Stimulated activated CD4-positive, alpha-beta T cell treated with anti-CD3 and anti-CD28 coated beads, Interleukin-2, amount 100 ng/mL, for 48 hours (primary cell): ENCODE results near the gene MCAT.
A peak's percentile ranks its signal among the peaks of the same experiment; 100 is the strongest.

ENCODE experiments used
- DNase-seq, 2 donors: peaks; one replicate each; pipeline ENCODE4 v3.0.0-alpha.2; 2020

MCAT gene, protein sequence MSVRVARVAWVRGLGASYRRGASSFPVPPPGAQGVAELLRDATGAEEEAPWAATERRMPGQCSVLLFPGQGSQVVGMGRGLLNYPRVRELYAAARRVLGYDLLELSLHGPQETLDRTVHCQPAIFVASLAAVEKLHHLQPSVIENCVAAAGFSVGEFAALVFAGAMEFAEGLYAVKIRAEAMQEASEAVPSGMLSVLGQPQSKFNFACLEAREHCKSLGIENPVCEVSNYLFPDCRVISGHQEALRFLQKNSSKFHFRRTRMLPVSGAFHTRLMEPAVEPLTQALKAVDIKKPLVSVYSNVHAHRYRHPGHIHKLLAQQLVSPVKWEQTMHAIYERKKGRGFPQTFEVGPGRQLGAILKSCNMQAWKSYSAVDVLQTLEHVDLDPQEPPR

DNA sequence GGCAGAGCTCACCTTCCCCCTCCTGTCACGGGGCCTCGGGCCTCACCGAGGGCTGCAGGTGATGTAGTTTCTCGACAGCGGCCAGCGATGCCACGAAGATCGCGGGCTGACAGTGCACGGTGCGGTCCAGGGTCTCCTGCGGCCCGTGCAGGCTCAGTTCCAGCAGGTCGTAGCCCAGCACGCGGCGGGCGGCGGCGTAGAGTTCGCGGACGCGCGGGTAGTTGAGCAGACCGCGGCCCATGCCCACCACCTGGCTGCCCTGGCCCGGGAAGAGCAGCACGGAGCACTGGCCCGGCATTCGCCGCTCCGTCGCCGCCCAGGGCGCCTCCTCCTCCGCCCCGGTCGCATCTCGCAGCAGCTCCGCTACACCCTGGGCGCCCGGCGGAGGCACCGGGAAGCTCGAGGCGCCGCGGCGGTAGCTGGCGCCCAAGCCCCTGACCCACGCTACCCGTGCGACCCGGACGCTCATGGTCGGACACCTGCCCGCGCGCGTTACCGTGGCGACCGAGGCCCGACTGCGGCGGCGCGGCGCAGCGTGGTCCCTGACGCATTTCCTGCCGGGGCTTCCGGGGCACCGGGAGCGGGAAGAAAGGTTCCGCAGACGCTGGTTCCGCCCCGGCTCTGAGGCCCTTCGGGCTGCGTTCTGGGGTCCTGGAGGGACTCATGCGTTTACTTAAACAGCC, at the start of gene MCAT:
Gene MCAT, minus strand, starts transcription at position 519 of the 683 bp plus-strand sequence. Its CDS starts 50 bp downstream, at position 469.
- DNase-seq = peak; percentile 78 to 80

DNA sequence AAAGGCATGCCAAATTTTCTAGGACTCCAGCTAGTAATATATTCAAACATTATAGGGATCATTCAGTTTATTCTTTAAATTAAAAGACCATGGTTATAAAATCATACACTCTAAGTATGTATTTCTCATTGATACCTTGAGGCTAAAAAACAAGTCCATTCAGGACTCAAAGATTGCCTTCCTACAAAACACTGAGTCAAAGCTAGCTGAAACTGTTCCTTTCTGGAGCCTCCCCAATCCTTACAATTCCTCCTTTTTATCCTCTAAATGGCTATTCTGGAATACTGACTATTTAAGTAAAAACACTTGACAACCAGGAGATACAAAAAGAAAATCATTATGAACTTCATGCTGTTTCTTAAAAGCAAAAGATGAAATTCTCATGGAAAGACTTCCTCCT, 48.6 kb upstream of the MCAT start:
- no peak for DNase-seq

DNA sequence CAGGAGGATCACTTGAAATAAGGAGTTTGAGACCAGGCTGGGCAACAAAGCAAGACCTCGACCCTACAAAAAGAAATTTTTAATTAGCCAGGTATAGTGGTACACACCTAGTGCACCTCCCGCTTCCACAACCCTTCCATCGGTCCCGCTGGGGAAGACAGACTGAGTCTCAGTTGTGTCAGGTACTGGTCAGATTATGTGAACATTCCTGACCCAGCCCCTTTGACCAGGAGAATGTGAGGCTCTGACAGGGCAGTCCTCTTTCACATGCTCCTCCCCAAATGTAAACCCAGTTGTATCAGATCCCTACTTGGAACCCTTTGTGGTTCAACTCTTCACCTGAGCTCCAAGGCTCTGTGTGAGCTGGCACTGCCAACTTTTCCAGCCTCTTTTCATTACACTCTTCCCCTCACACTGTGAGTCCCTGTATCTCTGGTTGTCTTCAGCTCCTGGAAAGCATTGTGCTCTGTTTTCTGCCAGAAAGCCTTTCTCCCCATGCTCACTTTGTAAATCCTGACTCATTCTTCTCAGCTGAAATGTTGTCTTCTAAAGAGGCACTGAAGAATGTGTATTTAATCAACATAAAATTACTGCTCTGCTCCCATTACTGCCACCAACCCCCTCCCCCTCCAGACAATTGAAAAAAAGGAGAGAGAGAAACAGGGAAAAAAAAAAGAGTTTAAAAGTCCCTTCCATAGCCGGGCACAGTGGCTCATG, 45.8 kb upstream of the MCAT start:
- no peak for DNase-seq

DNA sequence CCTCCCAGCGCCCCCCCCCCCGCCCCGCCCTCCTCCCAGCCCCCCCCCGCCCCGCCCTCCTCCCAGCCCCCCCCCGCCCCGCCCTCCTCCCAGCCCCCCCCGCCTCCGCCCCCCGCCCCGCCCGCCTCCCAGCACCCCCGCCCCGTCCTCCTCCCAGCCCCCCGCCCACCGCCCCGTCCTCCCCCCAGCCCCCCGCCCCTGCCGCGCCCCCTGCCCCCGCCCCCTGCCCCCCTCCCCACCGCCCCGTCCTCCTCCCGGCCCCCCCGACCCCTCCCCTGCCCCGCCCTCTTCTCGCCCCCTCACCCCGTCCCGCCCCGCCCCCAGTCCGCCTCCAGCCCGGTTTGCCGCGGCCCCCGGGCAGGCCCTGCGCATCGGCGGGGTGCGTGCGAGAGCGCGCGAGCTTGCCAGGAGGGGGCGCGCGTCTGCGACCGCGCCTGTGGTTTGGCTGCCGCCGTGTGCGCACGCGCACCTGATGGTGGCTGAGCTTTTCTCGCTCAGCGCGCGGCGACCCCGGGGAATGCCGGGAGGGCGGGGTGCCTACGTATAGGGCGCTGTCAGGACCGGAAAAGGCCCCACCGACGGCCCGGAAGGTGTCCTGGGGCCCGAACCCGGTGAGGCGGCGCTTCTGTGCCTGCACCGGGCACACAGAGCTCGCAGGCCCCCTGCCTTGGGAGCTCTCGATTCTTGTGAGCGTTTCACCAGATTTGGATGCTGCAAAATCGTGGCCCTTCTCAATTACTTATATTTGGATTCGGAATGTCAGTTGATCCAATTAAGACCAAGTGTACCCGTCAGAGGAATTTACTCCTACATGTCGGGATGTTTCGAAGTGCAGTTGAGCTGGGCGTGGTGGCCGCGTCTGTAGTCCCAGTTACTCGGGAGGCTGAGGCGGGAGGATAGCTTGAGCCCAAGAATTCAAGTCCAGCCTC, 44.2 kb upstream of the MCAT start:
- DNase-seq = peak; percentile 95 to 96

DNA sequence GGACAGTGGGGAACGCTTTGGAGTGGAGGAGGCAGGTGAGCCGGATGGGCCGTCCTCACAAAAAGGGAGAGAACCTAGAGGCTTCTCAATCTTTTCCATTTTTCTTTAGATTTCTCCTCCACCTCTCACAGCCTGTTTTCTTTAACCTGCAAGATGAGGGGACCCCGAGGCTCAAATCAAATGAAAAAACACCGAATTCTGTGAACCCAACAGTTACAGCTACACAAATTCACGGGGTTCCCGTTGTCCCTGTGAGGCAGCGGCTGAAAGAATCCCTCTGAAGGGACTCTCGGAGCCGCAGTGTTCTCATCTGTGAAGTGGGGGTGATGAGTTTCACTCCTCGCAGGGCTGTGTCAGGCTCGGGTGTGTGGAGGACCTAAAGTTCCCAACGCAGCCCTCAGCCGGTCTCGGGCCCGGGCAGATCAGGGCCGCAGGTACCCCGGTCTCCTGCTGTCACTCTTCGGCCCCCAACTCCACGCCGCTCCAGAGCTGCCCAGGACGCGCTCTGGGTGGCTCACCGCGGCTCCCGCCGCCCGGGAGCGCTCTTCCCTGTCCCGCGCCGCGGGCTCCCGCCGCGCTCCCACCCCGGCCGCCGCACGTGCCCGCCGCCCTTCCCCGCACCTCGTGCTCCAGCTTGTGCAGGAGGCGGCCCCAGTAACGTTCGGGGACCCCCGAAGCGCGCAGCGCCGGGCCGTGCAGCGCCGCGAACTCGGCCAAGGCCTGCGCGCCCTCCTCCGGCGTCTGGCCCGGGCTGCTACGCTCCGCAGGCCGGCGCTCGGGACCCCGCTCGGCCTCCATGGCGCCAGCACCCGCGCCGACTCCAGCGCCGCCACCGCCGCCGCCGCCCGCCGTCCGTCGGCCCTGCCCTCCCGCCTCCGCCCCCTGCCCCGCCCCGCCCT, 43.3 kb upstream of the MCAT start, which contains the start of gene TTLL12:
Gene TTLL12, minus strand, starts transcription at position 863 of the 899 bp plus-strand sequence. Its CDS starts 65 bp downstream, at position 798.
- peak; percentile 41 to 48 for DNase-seq

DNA sequence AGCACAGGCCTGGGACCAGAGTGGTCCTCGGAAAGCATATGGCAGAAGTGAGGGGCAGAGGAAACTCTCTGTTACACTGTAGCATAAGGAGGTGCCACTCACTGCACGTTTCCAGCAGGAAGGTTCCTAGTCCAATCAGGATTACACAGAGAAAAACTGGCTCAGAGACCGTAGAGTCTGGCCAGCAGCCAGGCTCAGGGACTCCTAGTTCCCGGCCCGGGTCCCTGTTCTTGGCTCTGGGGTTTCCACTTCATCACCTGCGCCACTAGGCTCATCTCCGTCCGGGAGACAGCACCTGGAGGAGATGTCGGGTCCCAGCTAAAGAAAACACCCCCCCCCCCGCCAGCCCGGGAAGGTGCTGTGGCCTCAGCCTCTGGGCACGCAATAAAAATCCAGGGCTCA, 42.7 kb upstream of the MCAT start:
- DNase-seq = no peak

DNA sequence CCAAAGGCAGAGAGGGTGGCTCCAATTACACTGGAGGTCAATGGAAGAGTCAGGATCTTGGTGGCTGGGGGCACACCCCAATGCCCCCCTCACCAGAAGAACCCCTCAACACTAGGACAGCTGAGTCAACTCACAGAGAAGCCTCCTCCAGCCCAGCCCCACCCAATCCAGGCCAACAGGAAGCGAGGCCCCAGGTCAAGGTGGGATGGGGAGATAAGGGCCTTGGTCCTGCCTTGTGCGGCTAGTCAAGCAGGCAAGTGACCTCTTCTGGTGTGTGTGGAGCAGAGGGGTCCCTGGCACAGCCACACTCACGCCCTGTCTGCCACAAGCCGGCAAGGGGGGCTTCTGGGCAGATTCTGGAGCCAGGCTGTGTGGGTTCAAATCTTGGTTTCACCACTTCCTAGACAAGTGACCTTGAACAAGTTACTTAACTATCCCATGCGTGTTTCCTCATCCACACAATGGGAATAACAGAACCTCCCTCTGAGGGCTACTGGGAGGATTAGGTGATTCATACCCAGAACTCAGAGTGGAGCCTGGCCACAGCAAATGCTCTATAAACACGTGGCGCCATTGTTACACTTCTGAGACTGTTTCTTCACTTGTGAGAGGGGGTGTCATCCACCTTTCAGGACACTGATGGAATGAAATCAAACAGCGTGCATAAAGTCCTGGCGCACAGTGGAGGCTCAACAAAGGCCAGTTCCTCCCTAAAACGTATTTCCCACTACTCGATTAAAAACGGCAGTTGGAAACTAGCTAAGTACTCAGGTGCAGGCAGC, 40.5 kb upstream of the MCAT start:
- DNase-seq = no peak

DNA sequence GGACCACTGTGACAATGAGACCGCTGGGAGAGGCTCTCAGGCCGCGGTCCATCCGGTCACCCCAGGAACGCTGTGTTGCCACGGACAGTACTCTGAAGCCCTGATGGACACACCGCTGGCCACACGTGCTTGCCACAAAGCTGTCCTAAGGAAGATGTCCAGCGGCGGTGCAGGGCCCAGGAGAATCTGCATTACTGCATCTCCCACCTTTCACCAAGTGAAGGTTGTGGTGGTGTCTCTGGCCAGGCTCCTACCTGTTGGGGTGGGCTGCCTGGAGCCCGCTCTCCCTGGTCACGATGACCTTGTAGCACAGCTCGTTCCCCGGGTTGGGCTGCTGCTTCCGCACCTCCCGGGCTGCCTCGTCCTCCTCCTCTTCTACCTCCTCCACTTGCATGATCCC, 39.5 kb upstream of the MCAT start:
- no peak for DNase-seq

DNA sequence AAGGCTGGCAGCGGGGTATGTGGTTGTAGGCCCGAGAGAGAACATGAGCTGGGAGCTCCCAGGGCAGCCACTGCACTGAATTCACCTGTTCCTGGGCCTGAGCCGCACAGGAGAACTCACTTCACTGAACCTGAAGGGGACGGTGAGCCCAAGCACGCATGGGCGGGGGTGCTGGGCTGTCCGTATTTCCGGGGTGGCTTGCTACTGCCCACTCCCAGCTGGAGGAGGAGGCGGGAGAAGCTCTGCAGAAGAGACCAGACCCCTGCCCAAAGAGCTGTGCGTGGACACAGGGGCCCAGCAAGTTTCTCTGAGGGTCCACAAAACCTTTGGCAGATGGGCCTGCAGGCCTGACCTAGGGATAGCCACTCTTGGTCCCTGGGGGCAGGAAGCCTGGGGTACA, 38.9 kb upstream of the MCAT start:
- DNase-seq = no peak

DNA sequence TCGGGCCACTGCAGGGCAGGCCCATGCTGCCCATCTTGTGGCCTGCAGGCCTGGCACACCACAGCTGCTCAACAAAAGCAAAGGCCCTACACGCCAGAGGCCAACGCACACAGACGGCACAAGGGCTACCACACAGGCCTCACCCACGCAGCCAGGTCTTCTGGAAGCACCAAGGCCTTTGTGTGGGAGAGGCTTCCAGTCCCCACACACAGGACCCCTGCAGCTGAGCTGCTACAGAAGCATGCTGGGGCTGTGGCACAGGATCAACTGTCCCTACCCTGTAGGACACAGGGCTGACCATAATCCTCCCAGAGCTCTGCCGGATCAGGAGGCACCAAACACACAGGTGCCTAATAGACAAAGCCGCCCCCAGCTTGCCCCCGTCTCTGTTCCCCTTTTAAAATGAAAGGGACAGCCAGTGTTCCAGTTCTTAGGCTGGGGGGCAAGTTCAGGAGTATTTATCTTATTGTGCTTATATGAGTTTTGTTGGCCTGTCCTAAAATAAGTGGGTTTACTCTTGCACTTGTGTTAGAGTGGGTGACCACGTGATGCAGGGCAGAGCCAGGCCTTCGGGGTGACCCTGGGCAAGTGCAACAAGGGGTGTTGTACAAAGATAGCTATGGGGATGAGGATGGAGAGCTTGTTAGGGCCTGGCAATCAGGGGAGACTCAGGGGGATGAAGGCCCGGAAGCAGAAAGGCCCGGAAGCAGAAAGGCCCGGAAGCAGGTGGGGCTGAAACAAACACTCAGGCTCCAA, 38.3 kb upstream of the MCAT start:
- no peak for DNase-seq

DNA sequence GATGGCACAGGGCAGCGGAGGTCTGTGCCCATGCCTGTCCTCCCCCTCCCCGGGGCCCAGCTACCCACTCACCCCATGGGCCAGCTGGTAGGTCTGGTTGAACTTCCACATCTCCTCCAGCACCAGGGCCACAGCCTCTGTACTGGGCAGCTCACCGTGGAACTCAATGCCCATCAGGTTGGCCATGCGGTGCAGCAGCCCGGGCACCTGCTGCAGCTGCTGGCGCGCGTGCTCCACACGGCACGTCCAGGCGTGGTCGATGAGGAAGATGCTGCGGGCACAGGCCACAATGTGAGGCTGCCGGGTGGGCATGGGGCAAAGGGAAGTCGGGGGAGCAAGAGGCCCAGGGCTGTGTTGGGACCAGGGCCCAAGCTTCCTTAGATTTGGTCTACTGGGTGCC, 37.5 kb upstream of the MCAT start:
- no peak for DNase-seq

DNA sequence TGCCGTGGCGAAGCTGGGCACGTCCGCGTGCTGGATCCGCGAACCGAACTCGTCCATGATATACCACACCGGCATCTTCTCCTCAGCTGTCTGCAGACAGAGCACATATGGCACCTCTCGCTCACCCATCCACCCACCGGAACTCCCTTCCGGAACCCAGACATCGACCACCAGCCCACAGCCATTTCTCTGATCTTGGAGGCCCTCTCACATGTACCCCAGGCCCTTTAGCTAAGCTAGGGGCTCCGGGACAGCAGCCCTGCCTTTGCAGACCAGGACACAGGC, 36.7 kb upstream of the MCAT start:
- no peak for DNase-seq

DNA sequence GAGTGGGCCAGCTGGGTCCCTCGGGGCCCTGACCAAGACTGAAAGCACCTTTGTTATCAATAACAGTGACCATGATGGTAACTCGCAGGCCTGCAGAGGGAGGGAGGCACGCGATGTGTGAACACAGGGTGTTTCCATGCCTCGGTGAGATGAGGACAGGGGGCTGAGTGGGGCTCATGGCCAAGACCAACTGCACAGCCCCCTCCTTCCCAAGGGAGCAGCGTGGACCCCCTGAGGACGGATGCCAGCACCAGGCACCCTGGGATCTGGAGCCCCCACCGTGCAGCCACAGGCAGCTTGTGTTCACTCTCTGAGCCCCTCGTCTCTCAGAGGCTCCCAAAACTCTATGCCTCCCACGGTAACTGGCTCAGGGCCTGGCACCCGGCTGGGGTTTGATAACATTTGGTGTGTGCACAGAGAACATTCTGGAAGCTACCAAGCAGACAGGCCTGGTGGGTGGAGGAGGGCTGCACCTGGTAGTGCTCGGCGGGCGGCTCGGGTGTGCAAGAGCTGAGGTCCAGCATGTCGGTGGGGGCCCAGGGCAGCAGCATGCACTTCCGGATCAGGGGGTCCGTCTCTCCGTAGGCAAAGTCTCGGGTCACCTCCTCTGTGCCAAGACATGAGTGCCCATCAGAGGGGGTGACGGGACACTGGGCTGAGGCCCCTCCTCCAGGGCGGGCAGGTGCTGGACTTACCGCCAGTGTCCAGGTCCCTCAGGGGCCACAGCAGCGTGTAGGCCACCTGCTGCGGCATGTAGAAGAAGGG, 36.1 kb upstream of the MCAT start:
- DNase-seq = no peak

DNA sequence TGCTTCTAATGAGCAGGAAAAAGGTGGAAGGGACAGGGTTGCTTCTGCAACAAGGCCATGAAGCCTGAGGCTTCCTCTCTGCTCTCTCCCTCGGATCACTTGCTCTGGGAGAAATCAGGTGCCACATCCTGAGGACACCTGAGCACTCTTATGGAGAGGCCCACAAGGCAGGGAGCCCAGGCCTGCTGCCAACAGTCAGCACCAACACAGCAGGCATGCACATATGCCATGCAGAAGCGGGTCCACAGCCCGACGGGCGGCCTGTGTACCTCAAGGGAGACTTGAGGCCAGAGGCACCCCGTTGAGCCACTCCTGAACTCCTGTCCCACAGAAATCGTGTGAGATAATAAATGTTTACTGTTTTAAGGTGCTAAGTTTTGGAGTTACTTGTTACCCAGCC, 34.3 kb upstream of the MCAT start:
- no peak for DNase-seq

DNA sequence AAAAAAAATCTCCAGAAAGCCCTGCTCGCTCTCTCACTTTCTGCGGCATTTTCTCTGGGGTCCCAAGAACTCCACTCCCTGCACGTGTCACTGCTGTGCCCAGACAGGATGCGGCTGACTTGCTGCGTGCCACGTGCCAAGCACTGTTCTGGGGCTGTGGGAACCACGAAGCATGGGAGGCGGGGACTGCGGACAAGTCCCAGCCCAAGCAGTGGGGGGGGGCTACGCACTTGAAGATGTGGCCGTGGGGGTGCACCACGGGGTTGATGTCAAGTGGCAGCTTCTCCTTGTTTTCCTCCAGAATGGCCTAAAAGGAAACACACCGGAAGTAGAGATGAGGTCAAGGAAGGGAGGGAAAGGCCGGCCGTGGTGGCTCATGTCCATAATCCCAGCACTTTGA, 32.9 kb upstream of the MCAT start:
- DNase-seq = no peak

DNA sequence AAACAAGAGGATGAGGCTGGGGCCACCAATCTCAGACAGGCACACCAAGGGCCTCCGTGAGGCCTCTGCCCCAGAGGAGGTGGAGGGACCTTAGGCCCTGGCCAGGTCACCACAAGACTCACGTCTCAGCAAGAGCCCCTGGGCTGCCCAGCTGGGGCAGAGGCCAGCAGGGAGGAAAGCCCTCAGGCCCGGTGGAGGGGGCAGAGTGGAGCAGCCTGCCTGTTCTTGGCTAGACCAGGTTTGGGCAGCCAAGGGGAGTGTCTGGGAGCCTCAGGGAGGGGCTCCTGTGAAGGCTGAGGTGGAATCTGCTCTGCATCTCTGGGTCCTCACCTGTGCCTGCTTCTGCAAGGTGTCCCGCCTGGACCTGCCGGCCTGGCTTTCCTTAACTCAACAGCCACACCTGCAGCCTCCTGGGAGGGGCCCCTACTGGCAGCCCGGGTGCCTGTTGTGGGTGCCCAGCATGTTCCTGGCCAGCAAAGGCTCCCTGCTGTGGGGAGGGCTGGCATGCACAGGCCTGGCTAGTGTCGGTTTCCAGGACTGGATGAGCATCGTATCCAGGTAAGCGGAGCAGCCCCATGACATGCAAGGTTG, 31.8 kb upstream of the MCAT start:
- no peak for DNase-seq

DNA sequence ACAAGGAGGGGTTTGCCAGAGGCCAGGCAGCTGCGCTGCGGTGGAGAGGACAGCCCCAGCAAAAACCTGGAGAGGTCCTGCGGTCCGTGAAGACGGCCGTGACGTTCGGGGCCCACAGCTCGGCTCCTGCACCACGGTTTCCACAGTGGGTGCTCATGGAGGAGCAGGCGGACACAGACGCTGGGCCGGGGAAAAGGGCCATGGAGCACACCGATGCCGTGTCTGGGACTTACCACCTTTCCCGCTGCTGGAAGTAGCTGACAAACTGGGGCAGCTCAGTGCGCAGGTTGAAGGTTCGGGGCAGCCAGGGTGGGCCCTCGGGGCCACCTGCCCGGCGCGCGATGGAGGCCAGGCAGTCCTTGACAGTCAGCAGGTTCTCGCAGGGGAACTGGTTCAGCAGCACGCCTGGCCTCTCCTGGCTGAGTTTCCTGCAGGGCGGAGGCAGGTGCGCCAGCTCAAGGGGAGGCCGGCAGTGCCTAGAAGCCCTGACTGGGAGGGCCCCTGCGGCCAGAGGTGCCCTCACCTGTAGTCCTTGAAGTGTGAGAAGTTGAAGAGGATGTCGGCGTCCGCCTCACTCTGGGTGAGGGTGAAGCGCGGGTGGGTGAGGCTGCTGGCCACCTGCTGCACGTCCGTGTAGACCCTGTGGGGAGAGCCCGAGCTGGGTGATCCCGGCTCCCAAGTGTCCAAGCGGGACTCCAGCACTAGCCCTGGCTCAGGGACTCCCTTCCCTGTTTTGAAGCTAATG, 30.9 kb upstream of the MCAT start:
- no peak for DNase-seq

DNA sequence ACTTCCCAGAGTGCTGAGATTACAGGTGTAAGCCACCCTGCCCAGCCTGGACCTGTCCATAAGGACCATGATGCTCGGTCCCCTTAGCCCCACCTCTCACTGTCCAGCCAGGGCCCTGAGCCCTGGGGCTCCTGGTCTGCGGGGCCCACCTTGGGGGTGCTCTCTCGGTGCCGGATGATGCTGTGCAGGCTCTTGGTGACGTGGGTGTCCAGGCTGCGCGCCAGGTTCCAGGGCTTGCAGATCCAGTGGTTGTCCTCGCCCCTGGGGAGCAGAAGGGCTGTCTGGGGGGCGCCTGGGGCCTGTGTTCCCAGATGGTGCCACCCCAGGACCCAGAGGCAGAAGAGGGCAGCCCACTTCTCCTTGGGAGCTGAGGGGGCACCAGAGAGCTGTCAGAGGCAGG, 30.4 kb upstream of the MCAT start:
- DNase-seq = no peak
